ENCODE data around the gene RPL18. TPM values are rescaled to one million over a fixed set of nuclear protein-coding genes. Genes with fewer than 3 reads are reported as not detected.

RPL18 gene
- total and polyA plus RNA-seq, 9 of the 15 experiments (the other 6 are each of a cell fraction or from before 2014, with no cell fraction given), result 312 to 2,635 (median 1,653) TPM

DNA sequence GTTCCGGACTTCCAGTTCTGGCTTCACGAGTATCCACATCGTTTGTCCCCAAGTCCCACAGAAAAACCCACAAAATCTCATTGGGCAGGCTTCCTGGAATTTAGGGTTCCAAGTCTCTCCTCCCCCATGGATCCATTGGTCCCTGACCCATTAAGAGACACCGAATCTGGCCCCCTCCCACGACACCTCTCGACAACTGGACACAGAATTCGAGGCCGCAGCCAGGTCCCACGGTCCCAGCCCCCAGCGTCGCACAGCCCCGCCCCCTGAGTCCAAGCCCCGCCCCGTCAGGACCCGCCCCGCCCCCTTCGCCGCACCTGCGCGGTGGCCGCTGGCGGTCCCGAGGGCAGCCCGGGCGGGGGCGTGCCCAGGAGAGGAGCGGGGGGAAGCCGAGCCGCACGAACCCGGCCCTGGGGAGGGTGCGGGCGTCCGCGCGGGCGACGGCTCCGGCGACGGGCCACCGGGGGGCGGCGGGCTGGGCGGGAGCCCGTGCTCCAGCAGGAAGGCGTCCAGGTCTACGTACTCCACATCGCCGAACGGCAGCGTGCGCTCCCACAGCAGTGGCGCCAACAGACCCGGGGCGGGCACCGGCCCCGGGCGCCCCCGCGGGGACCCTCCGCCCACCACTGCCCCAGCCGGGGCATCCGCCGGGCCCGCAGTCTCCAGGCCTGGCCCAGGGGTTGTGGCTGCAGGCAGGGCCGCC, 16.4 kb upstream of the RPL18 start (continued):
- TF ChIP-seq, protein P1, sequence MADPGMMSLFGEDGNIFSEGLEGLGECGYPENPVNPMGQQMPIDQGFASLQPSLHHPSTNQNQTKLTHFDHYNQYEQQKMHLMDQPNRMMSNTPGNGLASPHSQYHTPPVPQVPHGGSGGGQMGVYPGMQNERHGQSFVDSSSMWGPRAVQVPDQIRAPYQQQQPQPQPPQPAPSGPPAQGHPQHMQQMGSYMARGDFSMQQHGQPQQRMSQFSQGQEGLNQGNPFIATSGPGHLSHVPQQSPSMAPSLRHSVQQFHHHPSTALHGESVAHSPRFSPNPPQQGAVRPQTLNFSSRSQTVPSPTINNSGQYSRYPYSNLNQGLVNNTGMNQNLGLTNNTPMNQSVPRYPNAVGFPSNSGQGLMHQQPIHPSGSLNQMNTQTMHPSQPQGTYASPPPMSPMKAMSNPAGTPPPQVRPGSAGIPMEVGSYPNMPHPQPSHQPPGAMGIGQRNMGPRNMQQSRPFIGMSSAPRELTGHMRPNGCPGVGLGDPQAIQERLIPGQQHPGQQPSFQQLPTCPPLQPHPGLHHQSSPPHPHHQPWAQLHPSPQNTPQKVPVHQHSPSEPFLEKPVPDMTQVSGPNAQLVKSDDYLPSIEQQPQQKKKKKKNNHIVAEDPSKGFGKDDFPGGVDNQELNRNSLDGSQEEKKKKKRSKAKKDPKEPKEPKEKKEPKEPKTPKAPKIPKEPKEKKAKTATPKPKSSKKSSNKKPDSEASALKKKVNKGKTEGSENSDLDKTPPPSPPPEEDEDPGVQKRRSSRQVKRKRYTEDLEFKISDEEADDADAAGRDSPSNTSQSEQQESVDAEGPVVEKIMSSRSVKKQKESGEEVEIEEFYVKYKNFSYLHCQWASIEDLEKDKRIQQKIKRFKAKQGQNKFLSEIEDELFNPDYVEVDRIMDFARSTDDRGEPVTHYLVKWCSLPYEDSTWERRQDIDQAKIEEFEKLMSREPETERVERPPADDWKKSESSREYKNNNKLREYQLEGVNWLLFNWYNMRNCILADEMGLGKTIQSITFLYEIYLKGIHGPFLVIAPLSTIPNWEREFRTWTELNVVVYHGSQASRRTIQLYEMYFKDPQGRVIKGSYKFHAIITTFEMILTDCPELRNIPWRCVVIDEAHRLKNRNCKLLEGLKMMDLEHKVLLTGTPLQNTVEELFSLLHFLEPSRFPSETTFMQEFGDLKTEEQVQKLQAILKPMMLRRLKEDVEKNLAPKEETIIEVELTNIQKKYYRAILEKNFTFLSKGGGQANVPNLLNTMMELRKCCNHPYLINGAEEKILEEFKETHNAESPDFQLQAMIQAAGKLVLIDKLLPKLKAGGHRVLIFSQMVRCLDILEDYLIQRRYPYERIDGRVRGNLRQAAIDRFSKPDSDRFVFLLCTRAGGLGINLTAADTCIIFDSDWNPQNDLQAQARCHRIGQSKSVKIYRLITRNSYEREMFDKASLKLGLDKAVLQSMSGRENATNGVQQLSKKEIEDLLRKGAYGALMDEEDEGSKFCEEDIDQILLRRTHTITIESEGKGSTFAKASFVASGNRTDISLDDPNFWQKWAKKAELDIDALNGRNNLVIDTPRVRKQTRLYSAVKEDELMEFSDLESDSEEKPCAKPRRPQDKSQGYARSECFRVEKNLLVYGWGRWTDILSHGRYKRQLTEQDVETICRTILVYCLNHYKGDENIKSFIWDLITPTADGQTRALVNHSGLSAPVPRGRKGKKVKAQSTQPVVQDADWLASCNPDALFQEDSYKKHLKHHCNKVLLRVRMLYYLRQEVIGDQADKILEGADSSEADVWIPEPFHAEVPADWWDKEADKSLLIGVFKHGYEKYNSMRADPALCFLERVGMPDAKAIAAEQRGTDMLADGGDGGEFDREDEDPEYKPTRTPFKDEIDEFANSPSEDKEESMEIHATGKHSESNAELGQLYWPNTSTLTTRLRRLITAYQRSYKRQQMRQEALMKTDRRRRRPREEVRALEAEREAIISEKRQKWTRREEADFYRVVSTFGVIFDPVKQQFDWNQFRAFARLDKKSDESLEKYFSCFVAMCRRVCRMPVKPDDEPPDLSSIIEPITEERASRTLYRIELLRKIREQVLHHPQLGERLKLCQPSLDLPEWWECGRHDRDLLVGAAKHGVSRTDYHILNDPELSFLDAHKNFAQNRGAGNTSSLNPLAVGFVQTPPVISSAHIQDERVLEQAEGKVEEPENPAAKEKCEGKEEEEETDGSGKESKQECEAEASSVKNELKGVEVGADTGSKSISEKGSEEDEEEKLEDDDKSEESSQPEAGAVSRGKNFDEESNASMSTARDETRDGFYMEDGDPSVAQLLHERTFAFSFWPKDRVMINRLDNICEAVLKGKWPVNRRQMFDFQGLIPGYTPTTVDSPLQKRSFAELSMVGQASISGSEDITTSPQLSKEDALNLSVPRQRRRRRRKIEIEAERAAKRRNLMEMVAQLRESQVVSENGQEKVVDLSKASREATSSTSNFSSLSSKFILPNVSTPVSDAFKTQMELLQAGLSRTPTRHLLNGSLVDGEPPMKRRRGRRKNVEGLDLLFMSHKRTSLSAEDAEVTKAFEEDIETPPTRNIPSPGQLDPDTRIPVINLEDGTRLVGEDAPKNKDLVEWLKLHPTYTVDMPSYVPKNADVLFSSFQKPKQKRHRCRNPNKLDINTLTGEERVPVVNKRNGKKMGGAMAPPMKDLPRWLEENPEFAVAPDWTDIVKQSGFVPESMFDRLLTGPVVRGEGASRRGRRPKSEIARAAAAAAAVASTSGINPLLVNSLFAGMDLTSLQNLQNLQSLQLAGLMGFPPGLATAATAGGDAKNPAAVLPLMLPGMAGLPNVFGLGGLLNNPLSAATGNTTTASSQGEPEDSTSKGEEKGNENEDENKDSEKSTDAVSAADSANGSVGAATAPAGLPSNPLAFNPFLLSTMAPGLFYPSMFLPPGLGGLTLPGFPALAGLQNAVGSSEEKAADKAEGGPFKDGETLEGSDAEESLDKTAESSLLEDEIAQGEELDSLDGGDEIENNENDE (IDR thresholded peaks at IDR 0.05; ENCODE audit: low read depth, low read length), result no peak
- TF ChIP-seq, protein P2, sequence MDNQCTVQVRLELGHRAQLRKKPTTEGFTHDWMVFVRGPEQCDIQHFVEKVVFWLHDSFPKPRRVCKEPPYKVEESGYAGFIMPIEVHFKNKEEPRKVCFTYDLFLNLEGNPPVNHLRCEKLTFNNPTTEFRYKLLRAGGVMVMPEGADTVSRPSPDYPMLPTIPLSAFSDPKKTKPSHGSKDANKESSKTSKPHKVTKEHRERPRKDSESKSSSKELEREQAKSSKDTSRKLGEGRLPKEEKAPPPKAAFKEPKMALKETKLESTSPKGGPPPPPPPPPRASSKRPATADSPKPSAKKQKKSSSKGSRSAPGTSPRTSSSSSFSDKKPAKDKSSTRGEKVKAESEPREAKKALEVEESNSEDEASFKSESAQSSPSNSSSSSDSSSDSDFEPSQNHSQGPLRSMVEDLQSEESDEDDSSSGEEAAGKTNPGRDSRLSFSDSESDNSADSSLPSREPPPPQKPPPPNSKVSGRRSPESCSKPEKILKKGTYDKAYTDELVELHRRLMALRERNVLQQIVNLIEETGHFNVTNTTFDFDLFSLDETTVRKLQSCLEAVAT (IDR thresholded peaks at IDR 0.05), result peak in 1 of 2 experiments; percentile 19; a peak in 1 of 4 replicates
- TF ChIP-seq CTBP1 (IDR thresholded peaks at IDR 0.05; ENCODE audit: borderline replicate concordance), result 0 out of 2 replicates have a peak, but pooled peaks have one; percentile 22
- TF ChIP-seq HDAC1 (IDR thresholded peaks at IDR 0.05), result 0 out of 4 replicates have a peak, but pooled peaks of 1 of the 2 experiments have one; percentile 12
- peak; percentile 46; the same call in 1 of the 2 replicates for TF ChIP-seq RBFOX2 (IDR thresholded peaks at IDR 0.05; ENCODE audit: low read depth, low read length)
- TF ChIP-seq KDM5B (IDR thresholded peaks at IDR 0.05; ENCODE audit: insufficient replicate concordance, low read depth, low read length), result peak; percentile 31
- no peak for TF ChIP-seq HNRNPK (IDR thresholded peaks at IDR 0.05; ENCODE audit: low read depth, low read length, poor library complexity, severe bottlenecking)
- TF ChIP-seq, protein P3, sequence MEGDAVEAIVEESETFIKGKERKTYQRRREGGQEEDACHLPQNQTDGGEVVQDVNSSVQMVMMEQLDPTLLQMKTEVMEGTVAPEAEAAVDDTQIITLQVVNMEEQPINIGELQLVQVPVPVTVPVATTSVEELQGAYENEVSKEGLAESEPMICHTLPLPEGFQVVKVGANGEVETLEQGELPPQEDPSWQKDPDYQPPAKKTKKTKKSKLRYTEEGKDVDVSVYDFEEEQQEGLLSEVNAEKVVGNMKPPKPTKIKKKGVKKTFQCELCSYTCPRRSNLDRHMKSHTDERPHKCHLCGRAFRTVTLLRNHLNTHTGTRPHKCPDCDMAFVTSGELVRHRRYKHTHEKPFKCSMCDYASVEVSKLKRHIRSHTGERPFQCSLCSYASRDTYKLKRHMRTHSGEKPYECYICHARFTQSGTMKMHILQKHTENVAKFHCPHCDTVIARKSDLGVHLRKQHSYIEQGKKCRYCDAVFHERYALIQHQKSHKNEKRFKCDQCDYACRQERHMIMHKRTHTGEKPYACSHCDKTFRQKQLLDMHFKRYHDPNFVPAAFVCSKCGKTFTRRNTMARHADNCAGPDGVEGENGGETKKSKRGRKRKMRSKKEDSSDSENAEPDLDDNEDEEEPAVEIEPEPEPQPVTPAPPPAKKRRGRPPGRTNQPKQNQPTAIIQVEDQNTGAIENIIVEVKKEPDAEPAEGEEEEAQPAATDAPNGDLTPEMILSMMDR (IDR thresholded peaks at IDR 0.05 in 2 of 3, conservative IDR thresholded peaks at IDR 0.05 in 1 of 3; ENCODE audit: insufficient read depth in 2 of 3, low read depth in 1 of 3, low read length in 3 of 3), result 0 out of 6 replicates have a peak, but pooled peaks of 1 of the 3 experiments have one; percentile 7
- TF ChIP-seq, protein P4, sequence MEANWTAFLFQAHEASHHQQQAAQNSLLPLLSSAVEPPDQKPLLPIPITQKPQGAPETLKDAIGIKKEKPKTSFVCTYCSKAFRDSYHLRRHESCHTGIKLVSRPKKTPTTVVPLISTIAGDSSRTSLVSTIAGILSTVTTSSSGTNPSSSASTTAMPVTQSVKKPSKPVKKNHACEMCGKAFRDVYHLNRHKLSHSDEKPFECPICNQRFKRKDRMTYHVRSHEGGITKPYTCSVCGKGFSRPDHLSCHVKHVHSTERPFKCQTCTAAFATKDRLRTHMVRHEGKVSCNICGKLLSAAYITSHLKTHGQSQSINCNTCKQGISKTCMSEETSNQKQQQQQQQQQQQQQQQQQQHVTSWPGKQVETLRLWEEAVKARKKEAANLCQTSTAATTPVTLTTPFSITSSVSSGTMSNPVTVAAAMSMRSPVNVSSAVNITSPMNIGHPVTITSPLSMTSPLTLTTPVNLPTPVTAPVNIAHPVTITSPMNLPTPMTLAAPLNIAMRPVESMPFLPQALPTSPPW (CRISPR knock-in tag; IDR thresholded peaks at IDR 0.05), result peak; percentile 86

Data from K562 (cell line).